CD4-positive, alpha-beta T cell treated with Interleukin-10 for 1 hour (primary cell): Measurements from ENCODE around the gene HOXA6.

ENCODE experiments used
- DNase-seq: peaks from one replicate; pipeline ENCODE4 v3.0.0-alpha.2; 2020

HOXA6 gene

DNA sequence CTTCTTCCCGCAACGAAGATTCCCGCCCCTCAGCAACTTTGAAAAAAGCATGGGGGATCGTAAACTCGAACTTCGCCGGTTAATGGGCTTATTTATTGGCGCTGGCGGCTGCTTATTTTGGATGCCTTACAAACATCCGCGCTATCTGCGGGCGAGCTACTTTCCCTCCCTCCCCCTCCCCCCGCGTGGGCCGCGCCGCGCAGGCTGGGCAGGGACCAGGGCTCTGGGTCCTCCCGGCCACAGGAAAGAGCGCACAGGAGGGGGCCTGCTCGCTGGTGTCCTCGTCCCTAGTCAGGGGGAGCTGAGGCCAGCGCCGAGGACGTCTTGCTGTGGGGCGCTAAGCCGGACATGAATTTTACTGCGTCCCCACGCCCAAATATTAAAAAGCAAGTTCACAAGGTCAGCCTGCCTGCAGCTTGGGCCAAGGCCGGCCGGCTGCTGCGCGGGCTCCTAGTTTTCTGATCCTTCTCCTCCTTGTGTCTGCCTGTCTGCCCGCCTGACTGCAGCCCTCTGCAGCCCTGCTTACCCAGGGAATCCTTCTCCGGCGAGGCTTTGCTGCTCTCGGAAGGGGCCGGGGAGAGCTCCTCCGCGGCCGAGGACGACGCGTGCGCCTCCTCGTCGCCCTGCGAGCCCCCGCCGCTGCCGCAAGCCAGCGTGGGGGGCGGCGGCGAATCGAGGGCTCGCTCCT, 25.4 kb upstream of the HOXA6 start:
- DNase-seq, result no peak

DNA sequence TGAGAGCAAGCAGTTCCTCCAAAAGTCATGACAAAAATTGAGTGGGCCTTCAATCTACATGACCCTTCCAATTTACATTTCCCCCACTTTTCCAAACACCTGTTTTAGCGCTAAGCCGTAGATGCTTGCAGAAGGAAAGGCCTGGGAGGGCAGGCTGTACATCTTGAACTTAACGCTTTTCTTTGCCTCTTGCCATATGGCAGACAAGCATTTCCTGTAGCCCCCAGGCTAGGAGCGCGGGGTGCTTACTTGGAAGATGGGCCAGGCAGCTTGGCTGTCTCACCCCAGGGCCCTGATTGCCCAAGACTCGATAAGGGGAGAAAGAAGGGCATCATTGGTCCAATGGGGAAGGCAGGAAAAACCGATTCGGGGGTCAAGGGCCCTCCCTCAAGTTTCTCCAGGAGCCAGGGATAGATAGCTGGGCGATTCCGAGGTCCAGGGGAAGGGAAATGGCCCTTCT, 24.8 kb upstream of the HOXA6 start:
- DNase-seq, result no peak

- no peak for DNase-seq
Observed at GRCh38 chr7:27171637-27172314, 24.2 kb upstream of the HOXA6 start.

DNA sequence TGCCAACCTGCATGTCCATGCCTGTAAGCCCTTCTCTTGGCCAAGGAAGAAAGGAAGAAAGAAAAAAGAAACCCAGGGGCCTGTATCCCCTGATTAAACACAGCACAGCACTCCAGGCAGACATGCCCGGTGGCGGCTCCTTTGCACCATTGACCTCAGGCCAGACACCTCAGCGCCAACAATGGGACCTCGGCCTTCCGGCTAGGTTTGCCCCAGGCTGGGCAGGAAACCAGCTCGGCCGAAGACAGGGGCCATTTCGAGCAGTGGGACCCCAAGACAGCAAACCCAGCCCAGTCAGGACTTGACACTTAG, 23.7 kb upstream of the HOXA6 start:
- no peak for DNase-seq

DNA sequence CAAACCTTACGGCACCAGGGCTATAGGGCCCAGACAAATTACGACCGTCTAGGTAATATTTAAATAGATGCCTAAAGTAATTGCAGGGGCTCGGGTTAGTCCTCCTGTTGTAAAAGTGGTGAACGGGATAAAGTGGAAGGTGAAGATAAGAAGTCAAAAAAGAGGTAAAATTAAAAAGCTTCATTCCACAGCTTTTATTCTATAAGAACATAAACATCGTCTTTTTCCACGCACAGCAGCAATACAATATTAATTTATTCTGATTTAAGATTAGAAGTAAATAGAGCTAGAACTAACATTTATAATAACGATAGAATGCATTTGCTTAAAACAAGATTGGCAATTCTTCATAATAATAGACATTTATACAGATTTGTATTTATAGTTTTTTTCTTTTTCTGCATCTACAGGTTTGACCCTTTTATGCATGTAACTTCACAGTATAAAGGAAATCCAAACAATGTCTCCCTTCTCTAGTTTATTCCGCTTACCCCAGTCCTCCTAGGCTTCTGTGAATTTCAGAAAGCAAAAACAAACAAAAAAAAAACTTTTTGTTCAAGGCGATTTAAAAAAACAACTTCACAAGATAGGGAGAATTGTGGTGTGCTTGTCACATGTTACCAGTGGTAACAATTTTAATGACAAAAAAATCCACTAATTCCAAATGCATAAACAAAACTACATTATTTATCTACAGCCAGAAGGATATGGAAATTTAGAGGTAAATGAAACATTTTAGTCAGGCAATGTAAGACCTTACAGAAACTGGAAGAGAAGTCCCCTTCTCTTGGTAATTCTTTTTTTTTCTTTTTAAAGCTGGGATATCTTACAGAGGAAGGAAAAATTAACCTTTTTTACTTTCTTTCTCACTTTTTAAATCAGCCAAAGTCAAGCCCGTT, 23.1 kb upstream of the HOXA6 start:
- DNase-seq, result no peak

GRCh38 chr7:27169658-27170425, 22.3 kb upstream of the HOXA6 start:
- DNase-seq, result no peak

GRCh38 chr7:27168265-27168947, 20.8 kb upstream of the HOXA6 start:
- no peak for DNase-seq

DNA sequence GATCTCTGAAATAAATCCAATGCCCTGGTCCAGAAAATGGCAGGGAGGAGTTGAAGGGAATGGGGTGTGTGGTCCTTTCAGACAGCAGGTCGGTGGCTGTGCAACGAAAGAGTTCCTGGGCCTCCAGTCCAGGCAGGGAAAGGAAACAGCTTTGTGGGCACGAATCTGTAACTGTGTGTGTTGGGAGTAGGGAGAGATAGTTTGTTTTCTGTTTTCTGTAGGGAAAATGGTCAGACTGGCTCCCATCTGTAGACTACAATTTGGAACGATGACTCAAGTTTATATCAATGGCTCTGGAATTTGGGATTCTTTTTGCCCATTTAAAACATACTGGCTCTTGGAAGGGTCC, 20.3 kb upstream of the HOXA6 start:
- DNase-seq, result no peak

GRCh38 chr7:27166531-27167505, 19.2 kb upstream of the HOXA6 start:
- no peak for DNase-seq

GRCh38 chr7:27165996-27166530, 18.5 kb upstream of the HOXA6 start:
- DNase-seq, result no peak

GRCh38 chr7:27165089-27165995, 17.8 kb upstream of the HOXA6 start, which contains the start of gene HOXA9:
Gene HOXA9 (minus strand): TSS chr7:27165537. CDS start chr7:27165457, 80 bp downstream.
- DNase-seq, result no peak

- no peak for DNase-seq
Observed at GRCh38 chr7:27164367-27165088, 17.0 kb upstream of the HOXA6 start.

DNA sequence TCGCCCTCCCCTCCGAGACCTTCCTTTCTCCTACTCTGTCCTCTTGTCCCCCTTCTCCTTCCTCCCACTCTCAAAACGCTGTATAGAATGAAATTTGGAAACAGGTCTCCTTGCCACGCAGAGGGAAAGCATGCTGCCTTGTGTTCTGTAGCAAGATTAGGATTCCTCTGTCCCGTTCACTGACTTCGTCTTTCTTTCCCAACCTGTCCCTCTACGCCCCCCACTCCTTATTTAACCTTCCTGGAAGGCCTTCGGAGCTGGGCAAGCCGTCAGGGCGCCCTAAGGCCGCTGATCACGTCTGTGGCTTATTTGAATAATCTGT, 16.4 kb upstream of the HOXA6 start:
- no peak for DNase-seq

DNA sequence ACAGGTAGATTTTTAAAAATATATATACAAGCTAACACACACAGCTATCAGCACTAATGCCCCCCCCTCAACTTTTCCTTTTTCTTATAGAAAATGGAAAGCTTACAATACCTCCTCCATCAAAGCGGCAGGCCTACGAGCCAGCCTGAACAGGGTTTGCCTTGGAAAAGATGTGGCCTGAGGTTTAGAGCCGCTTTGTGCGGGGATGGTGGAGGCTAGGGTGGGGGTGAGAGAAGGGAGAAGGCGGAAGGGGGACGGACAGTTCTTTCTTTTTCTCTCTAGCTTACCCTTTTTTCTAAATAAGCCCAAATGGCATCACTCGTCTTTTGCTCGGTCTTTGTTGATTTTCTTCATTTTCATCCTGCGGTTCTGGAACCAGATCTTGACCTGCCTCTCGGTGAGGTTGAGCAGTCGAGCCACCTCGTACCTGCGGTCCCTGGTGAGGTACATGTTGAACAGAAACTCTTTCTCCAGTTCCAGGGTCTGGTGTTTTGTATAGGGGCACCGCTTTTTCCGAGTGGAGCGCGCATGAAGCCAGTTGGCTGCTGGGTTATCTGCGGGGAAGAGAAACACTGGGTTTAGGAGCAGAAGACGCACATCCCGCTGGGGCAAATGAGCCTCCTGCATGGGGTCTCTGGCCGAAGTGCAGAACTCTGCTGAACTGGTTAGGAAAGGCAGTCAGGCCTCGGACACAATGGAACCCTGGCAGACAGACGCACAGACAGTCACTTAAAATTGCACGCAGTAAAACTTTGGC, 15.9 kb upstream of the HOXA6 start:
- DNase-seq, result no peak

- DNase-seq, result no peak
Observed at GRCh38 chr7:27162561-27163287, 15.2 kb upstream of the HOXA6 start.

- DNase-seq, result no peak
Observed at GRCh38 chr7:27161721-27162560, 14.4 kb upstream of the HOXA6 start.
